H1 (cell line): ENCODE data around the gene AVPR1B. TPM values are rescaled to one million over a fixed set of nuclear protein-coding genes. Genes with fewer than 3 reads are reported as not detected.

Experiments
- KDM1A ChIP-seq: fragments of 200-600, 300-600 bp; sonication (generic); IDR thresholded peaks from 2 replicates; pipeline ENCODE4 v1.7.1; 2016; ENCODE audit warnings: mild to moderate bottlenecking, low read length, borderline replicate concordance
- KDM4A ChIP-seq: IDR thresholded peaks from one replicate; pipeline ENCODE4 v1.7.1; 2012; ENCODE audit warnings: low read depth, mild to moderate bottlenecking, moderate library complexity, low read length, inconsistent platforms; ENCODE audit not compliant: severe bottlenecking
- POLR2A ChIP-seq, 2 experiments: IDR thresholded peaks; 1 replicate in 1 of 2; 2 replicates in 1 of 2; pipeline ENCODE4 v1.6.1; 2011; ENCODE audit warnings: low read depth in 2 of 2, low read length in 2 of 2, mild to moderate bottlenecking in 2 of 2; ENCODE audit errors: control extremely low read depth in 1 of 2
- TAF1 ChIP-seq: IDR thresholded peaks from 2 replicates; pipeline ENCODE4 v1.6.1; 2011; ENCODE audit warnings: mild to moderate bottlenecking, low read depth, low read length
- TCF12 ChIP-seq: IDR thresholded peaks from 2 replicates; pipeline ENCODE4 v1.6.1; 2011; ENCODE audit warnings: low read depth, mild to moderate bottlenecking, low read length
- polyA plus RNA-seq, 7 experiments: library from polyadenylated mRNA; depleted of rRNA in 3 of 7; stranded (reverse) in 5 of 7; unstranded in 2 of 7; fragments of >200 nt in 5 of 7; fragments of 200-250 nt in 2 of 7; gene quantifications; 1 replicate in 5 of 7; 2 replicates in 1 of 7; 4 replicates in 1 of 7; pipeline versions ENCODE4 v1.2.1 to v1.2.3, GENCODE V29; 2011 to 2013; ENCODE audit warnings: missing spikeins in 2 of 7, mixed read lengths in 2 of 7
- total RNA-seq: library from RNA; stranded (reverse); fragmentation: NEBNext Ultra II Directional; extraction: Animal tissue kit (Norgen Biotek cat#: 25700); gene quantifications from 2 replicates; pipeline ENCODE4 v1.2.1, GENCODE V29; 2021

The AVPR1B gene
- total and polyA plus RNA-seq, 2 of the 8 experiments (the other 6 are each of a cell fraction or from before 2014, with no cell fraction given) = 0.29 to 0.50 TPM

- TF ChIP-seq TCF12 (no peak), TAF1 (no peak), POLR2A (IDR thresholded peaks at IDR 0.05; ENCODE audit: control extremely low read depth in 1 of 2, low read depth in 2 of 2, low read length in 2 of 2) (no peak), KDM4A (no peak), KDM1A (no peak)
- TF ChIP-seq, all 59 proteins: peak for 0
Observed at GRCh38 chr1:206066479-206067171, 50.6 kb downstream of the AVPR1B start (continued).
